NCI-H446 (cell line): ENCODE measurements around the gene SEL1L.
"Not testable (repeated sequence)": the region's sequence is repeated elsewhere in the genome, so short reads cannot be mapped to it uniquely, and the experiment has no call there.

Experiments used
- DNase-seq, 2 experiments: peaks; one replicate each; lab custom pipeline; 2025; lab: John Stamatoyannopoulos, UW

SEL1L gene

DNA sequence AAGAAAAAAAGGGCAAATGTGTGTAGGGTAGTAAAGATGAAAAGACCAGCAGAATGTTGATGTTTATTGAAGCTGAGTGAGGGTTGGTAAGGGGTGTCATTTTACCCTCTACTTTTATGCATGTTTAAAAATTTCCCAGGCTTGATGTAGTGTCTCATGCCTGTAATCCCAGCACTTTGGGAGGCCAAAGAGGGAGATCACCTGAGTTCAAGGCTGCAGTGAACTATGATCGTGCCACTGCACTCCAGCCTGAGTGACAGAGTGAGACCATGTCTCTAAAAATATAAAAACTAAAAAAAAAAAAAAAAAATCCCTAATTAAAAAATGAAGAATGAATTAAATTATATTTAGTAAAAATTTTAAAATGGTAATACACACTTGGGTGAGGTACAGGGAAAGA, 8.5 kb downstream of the SEL1L start:
- no peak for DNase-seq

DNA sequence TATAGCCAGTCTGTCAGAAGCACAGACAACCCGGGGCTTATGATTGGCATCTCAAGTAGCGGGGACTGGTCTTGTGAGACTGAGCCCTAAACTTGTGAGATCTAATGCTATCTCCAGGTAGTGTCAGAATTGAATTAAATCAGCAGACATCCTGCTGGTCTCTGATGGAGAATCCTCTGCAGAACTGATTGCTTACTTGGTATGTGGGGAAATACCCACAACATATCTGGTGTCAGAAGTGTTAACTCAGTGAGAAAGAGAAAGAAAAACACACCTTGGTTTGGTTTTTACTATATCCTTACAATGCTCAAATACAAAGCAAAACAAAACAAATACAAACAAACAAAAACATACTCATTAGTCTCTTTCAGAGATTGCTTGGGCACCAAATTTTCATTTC, 10.0 kb downstream of the SEL1L start:
- no peak for DNase-seq

- DNase-seq: no peak
Measured at GRCh38 chr14:81523016-81523415, 10.6 kb downstream of the SEL1L start.

DNA sequence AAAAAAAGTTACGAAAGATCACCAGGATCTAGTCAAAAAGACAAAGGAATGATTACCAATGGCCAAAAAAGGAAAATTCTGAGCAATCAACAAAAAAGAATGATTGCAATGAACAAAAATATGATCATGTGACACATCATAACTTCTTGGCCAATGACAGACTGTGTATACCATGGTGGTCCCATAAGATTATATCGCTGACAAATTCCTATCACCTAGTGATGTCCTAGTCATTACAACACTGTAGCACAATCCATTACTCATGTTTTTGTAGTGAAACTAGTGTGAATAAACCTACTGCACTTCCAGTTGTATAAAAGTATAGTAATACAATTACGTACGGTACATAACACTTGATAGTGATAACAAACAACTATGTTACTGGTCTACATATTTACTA, 12.3 kb downstream of the SEL1L start:
- no peak for DNase-seq

DNA sequence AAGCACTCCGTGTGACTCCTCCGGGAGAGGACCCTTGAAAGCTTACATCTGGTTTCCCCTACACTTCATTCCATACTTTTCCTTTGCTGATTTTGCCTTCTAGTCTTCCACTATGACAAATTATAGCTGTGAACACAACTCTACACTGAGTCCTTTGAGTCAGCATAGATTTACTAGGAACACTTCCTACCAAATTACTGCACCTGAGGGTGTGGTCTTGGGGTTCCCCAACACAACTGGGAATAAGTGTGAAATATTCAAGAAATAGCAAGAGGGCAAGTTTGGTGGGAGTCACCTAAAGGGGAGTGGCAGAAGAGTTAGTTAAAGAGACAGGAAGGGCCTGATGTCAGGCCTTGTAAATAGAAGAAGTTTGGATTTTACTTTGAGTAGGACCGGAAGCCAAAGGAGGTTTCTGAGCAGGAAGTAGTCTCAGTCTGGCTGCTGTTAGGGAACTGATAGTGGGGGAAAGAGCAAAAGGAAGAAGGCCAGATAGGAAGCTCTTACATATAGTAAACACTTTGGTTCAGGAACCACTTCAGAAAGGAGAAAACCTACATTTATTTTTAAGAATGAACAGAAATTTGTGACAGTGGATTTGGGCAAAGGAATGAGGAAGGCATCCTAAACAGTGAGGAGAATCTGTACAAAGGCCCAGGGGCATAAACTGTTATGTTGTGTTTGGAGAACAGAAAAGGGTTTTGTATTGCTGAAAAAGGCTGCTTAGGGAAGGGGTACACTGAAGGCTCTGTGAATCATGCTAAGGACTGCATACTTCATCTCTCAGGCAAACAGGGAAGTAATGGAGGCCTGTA, 14.2 kb downstream of the SEL1L start:
- DNase-seq: no peak

DNA sequence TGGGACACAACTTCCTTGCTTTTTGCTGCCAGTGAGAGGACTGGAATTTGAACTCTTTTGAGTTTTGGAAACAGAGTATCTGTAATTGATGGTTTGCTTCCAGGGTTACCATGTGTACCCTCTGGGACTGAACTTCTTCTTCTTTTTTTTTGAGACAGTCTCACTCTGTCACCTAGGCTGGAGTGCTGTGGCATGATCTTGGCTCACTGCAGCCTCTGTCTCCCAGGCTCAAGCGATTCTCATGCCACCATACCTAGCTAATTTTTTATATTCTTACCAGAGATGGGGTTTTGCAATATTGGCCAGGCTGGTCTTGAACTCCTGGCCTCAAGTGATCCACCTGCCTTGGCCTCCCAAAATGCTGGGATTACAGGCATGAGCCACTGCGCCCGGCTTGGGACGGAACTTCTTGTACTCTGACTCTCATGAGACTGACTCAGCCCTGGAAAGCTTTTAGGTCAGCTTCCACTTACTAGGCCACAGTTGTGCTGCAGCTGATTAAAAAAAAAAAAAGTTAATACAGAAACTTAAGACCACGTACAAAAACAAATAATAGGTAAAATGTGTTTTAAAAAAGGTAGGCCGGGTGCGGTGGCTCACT, 15.8 kb downstream of the SEL1L start:
- DNase-seq: no peak

DNA sequence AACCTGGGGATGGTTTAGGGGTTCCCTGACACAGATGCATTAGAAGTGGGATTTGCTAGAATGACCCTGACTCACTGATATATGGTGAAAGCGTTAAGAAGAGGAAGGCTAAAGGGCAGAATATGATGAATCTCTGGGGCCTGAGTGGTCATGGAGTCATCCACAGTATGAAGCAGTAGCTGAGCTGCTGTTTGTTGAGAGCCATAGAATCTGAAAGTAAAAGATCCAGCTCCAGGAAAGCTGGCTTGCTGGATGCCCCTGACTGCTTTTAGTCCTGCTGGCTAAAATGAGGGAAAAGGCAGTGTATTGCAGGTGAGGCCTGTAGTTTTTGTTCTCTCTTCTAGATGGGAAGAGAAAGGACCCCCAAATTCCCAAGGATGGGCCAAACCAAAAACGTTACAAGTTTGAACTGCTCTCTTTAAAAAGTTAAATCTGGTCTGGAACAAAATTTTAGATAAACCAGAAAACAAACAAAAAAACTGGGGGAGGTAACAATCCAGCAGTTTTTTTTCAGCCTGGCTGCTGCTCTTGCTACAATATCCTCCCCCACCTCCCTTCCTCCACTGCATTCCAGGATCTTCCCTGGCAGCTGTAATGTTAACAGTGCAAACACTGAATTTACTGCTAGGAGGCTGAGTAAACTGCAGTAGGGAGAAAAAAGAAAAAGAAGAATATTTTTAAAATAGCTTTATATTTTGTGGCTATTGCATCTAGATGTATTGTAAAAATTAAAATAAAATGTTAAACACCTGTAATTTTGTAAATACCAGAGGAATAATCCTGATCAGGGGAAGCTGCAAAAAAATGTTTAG, 16.5 kb downstream of the SEL1L start:
- no peak for DNase-seq

GRCh38 chr14:81515927-81516326, 17.7 kb downstream of the SEL1L start:
- not testable (repeated sequence) for DNase-seq

DNA sequence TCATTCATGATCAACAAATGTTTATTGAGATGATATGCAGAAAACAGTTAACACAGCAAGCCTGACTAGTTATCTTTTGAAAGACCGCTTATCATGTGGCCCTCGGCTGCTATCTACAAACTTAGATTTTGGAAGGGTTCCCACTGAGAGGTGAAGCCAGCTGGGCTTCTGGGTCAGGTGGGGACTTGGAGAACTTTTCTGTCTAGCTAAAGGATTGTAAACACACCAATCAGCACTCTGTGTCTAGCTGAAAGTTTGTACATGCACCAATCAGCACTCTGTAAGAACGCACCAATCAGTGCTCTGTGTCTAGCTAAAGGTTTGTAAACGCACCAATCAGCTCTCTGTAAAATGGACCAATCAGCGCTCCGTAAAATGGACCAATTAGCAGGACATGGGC, 20.8 kb downstream of the SEL1L start:
- not testable (repeated sequence) for DNase-seq

- DNase-seq: no peak
Measured at GRCh38 chr14:81511111-81511904, 22.3 kb downstream of the SEL1L start.

GRCh38 chr14:81509838-81510452, 23.7 kb downstream of the SEL1L start:
- no peak for DNase-seq

GRCh38 chr14:81509321-81509720, 24.3 kb downstream of the SEL1L start:
- DNase-seq: no peak

GRCh38 chr14:81506487-81506886, 27.2 kb downstream of the SEL1L start:
- DNase-seq: no peak

DNA sequence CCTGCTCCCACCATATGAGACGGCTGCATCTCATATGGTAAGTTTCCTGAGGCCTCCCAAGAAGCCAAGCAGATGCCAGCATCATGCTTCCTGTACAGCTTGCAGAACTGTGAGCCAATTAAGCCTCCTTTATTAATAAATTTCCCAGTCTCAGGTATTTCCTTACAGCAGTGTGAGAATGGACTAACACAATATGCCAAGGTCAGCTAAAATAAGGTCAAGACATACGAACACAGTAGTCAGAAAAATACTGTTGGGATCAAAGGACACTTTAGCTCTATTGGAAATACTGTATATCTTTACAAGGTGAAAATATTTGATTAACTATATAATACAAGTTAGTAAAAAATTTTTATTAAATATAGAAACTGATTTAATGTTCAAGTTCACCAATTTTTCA, 28.8 kb downstream of the SEL1L start:
- DNase-seq: no peak

GRCh38 chr14:81485781-81486180, 47.9 kb downstream of the SEL1L start:
- DNase-seq: no peak

GRCh38 chr14:81485372-81485771, 48.3 kb downstream of the SEL1L start:
- DNase-seq: no peak

- DNase-seq: no peak
Measured at GRCh38 chr14:81484120-81484519, 49.5 kb downstream of the SEL1L start.

- DNase-seq: no peak
Measured at GRCh38 chr14:81480741-81481140, 52.9 kb downstream of the SEL1L start.

DNA sequence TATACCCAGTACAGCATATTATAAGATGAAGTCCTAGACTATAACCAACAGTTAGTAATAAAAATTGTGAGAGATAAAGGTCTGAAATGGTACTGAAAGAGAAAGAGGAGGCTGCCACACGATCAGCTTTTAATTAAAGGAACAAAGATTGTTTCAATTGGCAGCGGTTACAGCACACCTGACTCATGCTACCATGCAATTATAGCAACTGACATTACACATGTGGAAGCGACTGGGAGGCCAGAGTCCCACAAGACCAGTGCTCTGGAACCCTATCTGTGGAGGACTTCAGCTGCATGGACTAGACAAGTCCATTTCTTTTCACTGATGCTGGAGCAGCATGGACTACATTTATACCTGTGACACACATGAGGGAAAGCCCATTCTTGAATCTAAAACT, 55.2 kb downstream of the SEL1L start:
- no peak for DNase-seq

- DNase-seq: no peak
Measured at GRCh38 chr14:81476816-81477215, 56.8 kb downstream of the SEL1L start.

DNA sequence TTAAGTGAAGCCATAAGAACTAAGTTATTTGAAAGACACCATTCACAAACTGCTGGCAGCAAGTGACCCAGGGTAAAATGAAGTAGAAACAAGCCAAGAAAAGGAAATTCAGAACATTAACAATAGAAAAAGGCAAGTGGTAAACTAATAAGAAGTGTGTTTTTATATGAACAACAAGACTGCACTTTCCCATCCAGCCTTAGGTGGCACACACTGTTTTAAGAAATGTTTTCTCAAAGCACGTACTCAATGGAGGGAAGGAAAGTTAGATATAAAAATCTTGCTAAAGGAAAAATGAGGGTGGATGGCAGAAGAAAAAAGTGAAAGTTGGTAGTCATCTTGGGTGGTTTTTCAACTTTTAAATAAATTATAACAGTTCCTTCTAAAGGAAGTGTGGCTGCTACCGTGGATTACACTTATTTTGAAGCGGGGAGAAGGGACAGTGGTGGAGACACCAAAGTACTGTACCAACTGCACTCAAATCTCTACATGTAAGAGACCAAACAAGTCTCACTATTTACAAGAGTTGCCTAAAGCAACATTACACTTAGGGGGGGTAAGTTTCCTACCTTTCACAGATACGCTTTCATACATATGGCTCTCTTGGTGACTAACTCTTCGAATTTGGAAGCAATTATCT, 58.8 kb downstream of the SEL1L start:
- no peak for DNase-seq
